Smooth muscle cell of the umbilical artery (primary cell): Measurements from ENCODE around the gene ORM2. TPM values are rescaled to one million over a fixed set of nuclear protein-coding genes. Genes with fewer than 3 reads are reported as not detected.

Experiments
- total RNA-seq: library from RNA; depleted of rRNA; stranded (reverse); fragments of >200 nt; gene quantifications from 2 replicates; pipeline ENCODE4 v1.2.3, GENCODE V29; 2014

ORM2 gene
- not detected in 2 replicates for total RNA-seq

GRCh38 chr9:114329625-114330022 lies at the start of gene ORM2:
ORM2 (plus strand) TSS chr9:114329869; CDS start chr9:114329905, 36 bp downstream.

DNA sequence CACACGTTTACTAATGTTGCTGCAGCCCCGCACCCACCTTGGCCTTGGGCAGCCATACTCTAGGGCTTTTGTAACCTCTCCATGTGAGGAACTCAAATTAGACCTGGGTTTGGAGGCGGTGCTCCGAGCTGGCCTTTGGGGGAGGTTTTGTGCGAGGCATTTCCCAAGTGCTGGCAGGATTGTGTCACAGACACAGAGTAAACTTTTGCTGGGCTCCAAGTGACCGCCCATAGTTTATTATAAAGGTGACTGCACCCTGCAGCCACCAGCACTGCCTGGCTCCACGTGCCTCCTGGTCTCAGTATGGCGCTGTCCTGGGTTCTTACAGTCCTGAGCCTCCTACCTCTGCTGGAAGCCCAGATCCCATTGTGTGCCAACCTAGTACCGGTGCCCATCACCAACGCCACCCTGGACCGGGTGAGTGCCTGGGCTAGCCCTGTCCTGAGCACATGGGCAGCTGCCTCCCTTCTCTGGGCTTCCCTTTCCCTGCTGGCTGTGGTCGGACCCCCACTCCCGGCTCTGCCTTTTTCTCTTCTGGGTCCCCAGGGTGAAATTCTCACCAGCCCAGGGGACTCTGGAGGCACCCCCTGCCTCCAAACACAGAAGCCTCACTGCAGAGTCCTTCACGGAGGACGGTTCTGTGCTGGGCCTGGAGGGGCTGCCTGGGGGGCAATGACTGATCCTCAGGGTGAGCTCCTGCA lies 6.7 kb upstream of the ORM2 start, which contains the start of gene ORM1:
Gene ORM1 (plus strand): TSS at position 268 of the 701 bp plus-strand sequence. CDS start 36 bp downstream, at position 304.

Other genes starting within 250 kb of the ORM2 start
- not detected in 2 replicates for gene KIF12, start 230.6 kb upstream of the ORM2 start, total RNA-seq
- gene COL27A1, start 174.3 kb upstream of the ORM2 start, total RNA-seq, result 11.3 and 19.4 TPM in 2 replicates
- gene ORM1, start 6.8 kb upstream of the ORM2 start, total RNA-seq, result not detected in 2 replicates
- 6.3 and 7.7 TPM in 2 replicates for gene AKNA, start 58.1 kb downstream of the ORM2 start, total RNA-seq
- 2.3 and 2.7 TPM in 2 replicates for gene WHRN, start 175.6 kb downstream of the ORM2 start, total RNA-seq